Esophagus squamous epithelium (tissue), 5 donors: ENCODE data around the gene FRMD5. TPM values are rescaled to one million over a fixed set of nuclear protein-coding genes. Genes with fewer than 3 reads are reported as not detected.

ENCODE experiments used
- DNase-seq: peaks from one replicate; lab custom pipeline; 2025; lab: John Stamatoyannopoulos, UW
- H3K27ac ChIP-seq, 4 donors: fragments of 200-600 bp; sonication (generic); one replicate each; pipeline ENCODE4 v1.5.1; 2016 to 2019; ENCODE audit warnings: mild to moderate bottlenecking in 1 of 4
- H3K27me3 ChIP-seq, 4 donors: fragments of 200-600 bp; sonication (generic); 1 replicate in 3 of 4; 2 replicates in 1 of 4; pipeline versions ENCODE4 v1.5.1 to v1.6.0; 2017 to 2021; ENCODE audit warnings: antibody characterized with exemption in 1 of 4
- H3K36me3 ChIP-seq, 3 donors: fragments of 200-600 bp; sonication (generic); one replicate each; pipeline ENCODE4 v1.5.1; 2016 to 2019
- H3K4me1 ChIP-seq, 3 donors: fragments of 200-600 bp; sonication (generic); one replicate each; pipeline ENCODE4 v1.5.1; 2017 to 2019
- H3K4me3 ChIP-seq, 4 donors: fragments of 200-600 bp; sonication (generic); 1 replicate in 3 of 4; 2 replicates in 1 of 4; pipeline ENCODE4 v1.5.1; 2016 to 2019; ENCODE audit warnings: mild to moderate bottlenecking in 2 of 4, moderate library complexity in 1 of 4
- H3K9me3 ChIP-seq, 3 donors: fragments of 200-600 bp; sonication (generic); one replicate each; pipeline ENCODE4 v1.5.1; 2016 to 2019
- CTCF ChIP-seq, 6 experiments: fragments of 450-650 bp in 4 of 6; fragments of 200-600 bp in 2 of 6; sonication (generic) in 2 of 6; IDR thresholded peaks; one replicate each; pipeline ENCODE4 v1.5.1; 2016 to 2019; ENCODE audit warnings: antibody characterized with exemption in 6 of 6, mild to moderate bottlenecking in 4 of 6, moderate library complexity in 4 of 6
- POLR2A ChIP-seq, 4 donors: fragments of 450-650 bp; IDR thresholded peaks; one replicate each; pipeline ENCODE4 v1.6.1; 2017; ENCODE audit warnings: antibody characterized with exemption in 4 of 4, mild to moderate bottlenecking in 4 of 4, moderate library complexity in 3 of 4
- WGBS, 2 donors: methylation state at CpG; one replicate each; pipeline ENCODE4 v1.1.5; 2018; 5-methylcytosine and 5-hydroxymethylcytosine counted together
- intact Hi-C: fragments of 100-400 bp; cut with DNase I; formaldehyde crosslinking; loops from one replicate; pipeline ENCODE4 v1.15.0; 2022
- total RNA-seq, 4 donors: library from RNA; depleted of rRNA; stranded (reverse); fragments of >200 nt; gene quantifications; one replicate each; pipeline ENCODE4 v1.1.0, GENCODE V29; 2016
- donor health status: DM: yes; HTN: yes; CAD: no.

FRMD5 gene
- total RNA-seq, 4 donors from 2014 or later: 0.19 TPM; not detected in 3

DNA sequence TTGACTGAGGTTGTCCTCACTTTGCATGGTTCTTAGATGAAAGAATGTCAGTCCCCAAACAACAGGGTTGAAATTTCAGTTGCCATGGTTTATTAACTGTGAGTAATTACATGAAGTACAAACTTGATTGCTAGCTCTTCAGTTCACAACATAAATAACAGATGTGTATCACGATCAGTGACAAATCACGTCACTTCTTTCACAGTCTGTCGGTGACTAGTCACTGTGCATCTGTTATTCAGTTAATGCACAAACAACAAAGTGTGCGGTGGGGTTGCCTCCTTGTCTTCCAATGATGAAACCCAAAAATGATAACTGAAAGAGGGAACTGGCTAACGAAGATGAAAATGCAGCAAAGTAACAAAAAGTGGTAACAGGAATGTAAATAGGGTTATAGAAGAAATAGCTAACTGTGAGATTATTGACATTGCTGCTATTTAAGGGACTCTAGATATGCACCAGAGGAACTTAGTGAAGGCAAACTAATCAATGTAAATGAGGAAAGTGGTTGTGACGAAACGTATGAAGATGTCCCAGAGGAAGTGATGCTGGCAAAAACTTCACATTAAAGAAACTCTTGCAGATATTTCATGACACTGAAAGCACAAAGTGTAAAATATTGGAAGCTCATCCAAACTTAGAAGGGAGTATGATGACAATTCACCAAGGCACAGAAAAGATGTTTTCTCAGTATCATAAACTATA is 208.9 kb downstream of the FRMD5 start:
- Histone ChIP-seq H3K27ac (no peak overlapping the region), H3K4me3 (no peak overlapping the region), H3K9me3 (no peaks in the 10 kb centered on the region), H3K36me3 (no peaks in the 10 kb centered on the region), H3K27me3 (peaks cover 0 to 7% (median 0%) of the 10 kb centered on the region in 4 donors), H3K4me1 (no peaks in the 10 kb centered on the region)
- DNase-seq: no peak
- intact Hi-C loops: no loop called here
- 67 to 68% methylated on average over 7 of the region's 7 CpGs for WGBS, 2 donors
- no peak for TF ChIP-seq POLR2A (IDR thresholded peaks at IDR 0.05)
- TF ChIP-seq CTCF (IDR thresholded peaks at IDR 0.05): no peak

GRCh38 chr15:43981576-43981975 is 213.5 kb downstream of the FRMD5 start:
- H3K4me1 ChIP-seq: no peaks in the 10 kb centered on the region
- DNase-seq: no peak
- H3K9me3 ChIP-seq: peaks cover 0 to 7% (median 0%) of the 10 kb centered on the region in 3 donors
- H3K27me3 ChIP-seq: peaks cover 0 to 12% (median 0%) of the 10 kb centered on the region in 4 donors
- no peak for TF ChIP-seq POLR2A (IDR thresholded peaks at IDR 0.05)
- H3K4me3 ChIP-seq: no peak overlapping the region
- 59 to 60% methylated on average over 2 of the region's 2 CpGs for WGBS, 2 donors
- intact Hi-C loops: no loop called here
- no peaks in the 10 kb centered on the region for H3K36me3 ChIP-seq
- H3K27ac ChIP-seq: no peak overlapping the region

DNA sequence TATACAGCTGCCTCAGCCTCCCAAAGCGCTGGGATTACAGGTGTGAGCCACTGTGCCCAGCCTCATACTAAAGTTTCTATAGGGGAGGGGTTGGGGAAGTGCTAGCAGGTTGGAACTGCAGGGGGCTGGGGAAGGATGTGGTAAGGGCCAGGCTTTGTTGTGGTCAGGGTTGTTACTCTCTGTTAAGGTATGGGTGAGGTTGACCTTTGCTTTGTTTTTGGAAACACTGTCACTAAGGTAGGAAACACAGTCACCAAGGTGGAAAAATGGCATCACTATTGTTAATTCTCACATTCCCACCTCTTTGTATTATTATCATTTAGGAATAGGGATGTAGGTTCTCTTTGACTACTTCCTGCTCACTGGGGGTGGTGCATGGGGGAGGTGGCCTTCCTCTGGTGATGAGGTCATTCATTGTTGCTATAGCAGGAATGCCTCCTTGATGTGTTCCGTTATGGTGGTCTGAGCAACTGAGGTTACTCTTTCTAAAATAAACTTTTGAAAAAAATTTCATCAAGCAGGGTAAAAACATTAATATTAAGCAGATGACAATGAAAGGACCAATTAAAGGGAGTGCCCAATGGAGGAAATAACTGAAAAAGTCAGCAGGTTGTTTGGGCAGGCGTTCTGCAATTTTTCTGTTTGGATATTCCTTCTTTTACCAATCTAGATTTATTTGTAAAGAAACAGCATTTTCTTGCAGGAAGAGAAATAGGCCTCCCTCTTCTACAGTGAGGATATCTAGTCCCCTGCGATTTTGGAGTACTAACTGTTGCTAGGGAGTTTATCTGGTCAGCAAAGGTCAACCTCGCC is 217.8 kb downstream of the FRMD5 start:
- H3K4me1 ChIP-seq: no peaks in the 10 kb centered on the region
- intact Hi-C loops: no loop called here
- H3K36me3 ChIP-seq: no peaks in the 10 kb centered on the region
- WGBS, 2 donors: 67 to 68% methylated on average over 5 of the region's 5 CpGs
- peaks cover 0 to 7% (median 0%) of the 10 kb centered on the region in 3 donors for H3K9me3 ChIP-seq
- no peak for DNase-seq
- no peak overlapping the region for H3K4me3 ChIP-seq
- no peak overlapping the region for H3K27ac ChIP-seq
- H3K27me3 ChIP-seq: peaks cover 0 to 9% (median 0%) of the 10 kb centered on the region in 4 donors
- no peak for TF ChIP-seq CTCF (IDR thresholded peaks at IDR 0.05)

GRCh38 chr15:43975770-43976169 is 219.3 kb downstream of the FRMD5 start:
- no peaks in the 10 kb centered on the region for H3K36me3 ChIP-seq
- no peaks in the 10 kb centered on the region for H3K4me1 ChIP-seq
- H3K9me3 ChIP-seq: peaks cover 0 to 7% (median 0%) of the 10 kb centered on the region in 3 donors
- DNase-seq: no peak
- WGBS, 2 donors: 73 to 90% methylated on average over 1 of the region's 1 CpG
- intact Hi-C loops: no loop called here
- TF ChIP-seq CTCF (IDR thresholded peaks at IDR 0.05) (no peak), POLR2A (IDR thresholded peaks at IDR 0.05) (no peak)
- no peak overlapping the region for H3K4me3 ChIP-seq
- H3K27me3 ChIP-seq: peaks cover 0 to 5% (median 0%) of the 10 kb centered on the region in 4 donors
- H3K27ac ChIP-seq: no peak overlapping the region

GRCh38 chr15:43975326-43975725 is 219.7 kb downstream of the FRMD5 start:
- H3K4me1 ChIP-seq: no peaks in the 10 kb centered on the region
- H3K9me3 ChIP-seq: peaks cover 0 to 7% (median 0%) of the 10 kb centered on the region in 3 donors
- H3K4me3 ChIP-seq: no peak overlapping the region
- intact Hi-C loops: no loop called here
- peaks cover 0 to 5% (median 0%) of the 10 kb centered on the region in 4 donors for H3K27me3 ChIP-seq
- 33 to 43% methylated on average over 4 of the region's 4 CpGs for WGBS, 2 donors
- H3K27ac ChIP-seq: no peak overlapping the region
- DNase-seq: no peak
- no peaks in the 10 kb centered on the region for H3K36me3 ChIP-seq
- no peak for TF ChIP-seq POLR2A (IDR thresholded peaks at IDR 0.05)

- no peak overlapping the region for H3K27ac ChIP-seq
- WGBS, 2 donors: 43 to 69% methylated on average over 1 to 3 of the region's 3 CpGs
- no peak for TF ChIP-seq POLR2A (IDR thresholded peaks at IDR 0.05)
- TF ChIP-seq CTCF (IDR thresholded peaks at IDR 0.05): no peak
- H3K4me3 ChIP-seq: no peak overlapping the region
- no peaks in the 10 kb centered on the region for H3K4me1 ChIP-seq
- intact Hi-C loops: no loop called here
- no peak for DNase-seq
- peaks cover 0 to 5% (median 0%) of the 10 kb centered on the region in 4 donors for H3K27me3 ChIP-seq
- peaks cover 0 to 7% (median 0%) of the 10 kb centered on the region in 3 donors for H3K9me3 ChIP-seq
- H3K36me3 ChIP-seq: no peaks in the 10 kb centered on the region
Measured at GRCh38 chr15:43974852-43975251, 220.2 kb downstream of the FRMD5 start.
